Measurements from ENCODE around the gene RAB31.

Gene RAB31

GRCh38 chr18:9911226-9911625 is 203.1 kb downstream of the RAB31 start:
- no peak for DNase-seq (ENCODE audit: low read depth in 2 of 3, low spot score in 1 of 3)

Measured in stimulated activated CD4-positive, alpha-beta T cell treated with anti-CD3 and anti-CD28 coated beads, Interleukin-12 subunit alpha, Interleukin-12 subunit beta, amount 100 ng/mL, for 48 hours (primary cell).